ENCODE data around the gene PRKCE.

Gene PRKCE

DNA sequence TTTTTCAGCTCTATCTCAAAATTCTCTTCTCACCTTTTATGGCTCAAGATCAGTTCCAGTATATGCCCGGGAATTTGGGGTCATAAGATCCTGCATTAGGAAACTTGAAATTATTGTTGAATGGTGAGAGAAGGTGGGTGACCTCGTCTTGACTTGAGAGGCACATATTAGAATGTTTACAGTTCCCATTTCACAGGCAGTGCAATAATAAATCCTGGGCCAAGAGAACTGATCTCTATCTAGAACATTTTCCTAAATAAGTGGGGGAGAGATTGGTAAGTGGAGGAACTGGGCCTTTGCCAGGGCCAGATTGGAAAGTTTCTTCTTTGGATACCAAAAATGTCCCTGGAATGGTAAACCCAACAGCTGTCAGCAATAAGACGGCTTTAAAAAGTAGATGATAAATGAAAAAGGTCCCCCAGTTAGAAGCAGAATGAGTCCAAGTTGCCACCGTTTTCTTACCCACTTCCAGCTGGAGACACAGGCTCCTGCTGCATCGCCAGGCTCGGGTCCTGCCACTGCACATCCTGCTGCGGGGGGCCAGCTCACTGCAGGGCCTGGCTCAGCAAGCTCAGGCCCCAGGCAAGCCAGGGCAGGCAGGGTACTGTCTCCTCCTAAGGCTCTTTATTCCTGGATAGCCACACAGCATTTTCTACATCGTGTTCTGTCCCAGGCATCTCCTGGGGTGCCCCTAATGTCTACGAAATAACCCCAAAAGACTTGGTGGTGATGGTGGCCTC lies 519.3 kb downstream of the PRKCE start:
- DNase-seq (ENCODE audit: low read depth): no peak

DNA sequence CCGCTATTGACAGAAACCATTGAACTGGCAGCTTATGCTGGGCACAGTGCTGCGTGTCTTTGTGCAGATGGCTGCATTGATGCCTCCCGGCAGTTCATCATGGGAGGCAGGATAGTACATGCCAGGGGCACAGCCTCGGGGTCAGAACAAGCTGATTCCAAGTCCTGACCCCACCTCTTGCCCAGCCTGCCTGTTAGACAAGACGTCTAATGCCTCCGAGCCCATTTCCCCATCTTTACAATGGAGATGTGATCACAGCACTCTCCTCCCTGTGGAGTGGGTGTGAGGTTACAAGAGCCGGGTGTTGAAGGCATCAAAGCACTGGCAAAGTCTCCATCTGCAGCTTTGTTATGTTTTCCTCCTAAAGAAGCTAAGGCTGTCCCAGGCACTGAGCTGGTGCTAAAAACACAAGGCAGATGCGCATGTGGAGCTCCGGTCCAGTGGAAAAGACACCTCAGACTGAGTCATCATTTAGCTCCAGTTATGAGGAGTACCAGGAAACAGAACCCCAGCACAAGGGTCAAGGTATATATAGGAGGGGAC lies 520.0 kb downstream of the PRKCE start:
- no peak for DNase-seq (ENCODE audit: low read depth)

DNA sequence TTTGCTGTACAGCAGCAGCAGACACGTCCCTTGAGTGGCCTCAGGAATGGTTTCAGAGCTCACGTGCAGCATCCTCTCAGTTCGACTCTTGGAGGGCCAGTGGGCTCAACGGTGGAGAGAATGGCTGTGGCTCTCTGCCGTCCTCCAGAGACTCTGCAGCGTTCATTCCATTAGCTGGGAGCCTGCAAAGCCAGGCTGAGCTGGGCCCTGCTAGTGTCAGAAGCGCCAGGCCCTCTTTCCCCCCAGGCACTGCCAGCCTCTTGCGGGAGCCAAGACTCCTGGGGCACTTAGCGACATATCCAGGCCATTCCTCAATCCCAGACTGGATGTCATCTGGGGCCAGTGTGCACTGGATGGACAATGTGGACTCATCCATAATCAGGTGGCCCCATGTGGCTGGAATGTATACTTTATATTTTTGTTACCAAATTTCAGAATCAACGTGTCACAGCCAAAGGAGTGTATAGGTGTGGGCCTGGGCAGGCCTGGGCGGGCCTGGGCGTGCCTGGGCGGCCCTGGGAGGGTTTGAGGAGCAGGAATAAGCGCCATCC lies 520.6 kb downstream of the PRKCE start:
- no peak for DNase-seq (ENCODE audit: low read depth)

DNA sequence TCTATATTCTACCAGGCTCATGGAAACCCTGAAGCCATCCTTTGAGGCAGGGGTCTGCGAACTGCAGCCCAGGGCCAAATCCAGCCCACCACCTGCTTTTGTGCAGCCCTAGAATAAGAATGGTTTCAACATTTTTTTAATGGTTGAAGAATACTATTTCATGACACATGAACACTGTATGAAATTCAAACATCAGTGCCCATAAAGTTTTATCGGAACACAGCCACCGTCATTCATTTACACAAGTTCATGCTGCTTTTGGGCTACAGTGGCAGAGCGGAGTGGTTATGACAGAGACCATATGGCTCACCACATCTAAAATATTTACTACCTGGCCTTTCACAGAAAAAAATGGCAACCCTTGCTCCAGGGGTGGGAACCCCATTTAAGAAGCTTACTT lies 521.6 kb downstream of the PRKCE start:
- no peak for DNase-seq (ENCODE audit: low read depth)

DNA sequence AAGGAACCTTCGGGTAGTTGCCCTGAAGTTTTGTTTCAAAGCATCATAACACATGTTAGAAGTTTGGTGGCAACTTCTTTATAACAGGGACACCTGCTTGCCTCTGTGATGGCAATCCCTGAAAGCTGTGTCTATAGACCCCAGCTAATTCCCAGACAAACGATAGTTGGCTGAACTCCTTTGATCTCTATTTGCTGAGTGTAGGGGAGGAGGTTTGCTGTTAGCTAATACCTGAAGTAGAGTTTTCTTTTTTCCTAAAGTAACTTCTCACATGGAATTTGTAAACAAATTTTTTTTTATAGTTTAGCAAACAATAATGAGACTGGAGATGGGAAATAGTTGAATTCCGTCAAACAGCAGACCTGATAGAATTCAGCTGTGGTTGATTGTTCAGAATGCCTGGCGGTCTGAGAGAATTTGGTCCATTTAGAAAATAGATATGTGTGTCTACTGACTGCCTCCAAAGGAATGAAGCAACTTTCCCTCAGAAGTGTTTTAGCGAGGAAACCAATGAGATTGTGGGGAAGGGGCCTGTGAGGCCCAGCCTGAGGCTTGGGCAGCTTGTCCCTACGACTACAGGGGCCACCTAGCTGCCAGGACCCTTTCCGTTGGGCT lies 522.3 kb downstream of the PRKCE start:
- DNase-seq (ENCODE audit: low read depth): no peak

DNA sequence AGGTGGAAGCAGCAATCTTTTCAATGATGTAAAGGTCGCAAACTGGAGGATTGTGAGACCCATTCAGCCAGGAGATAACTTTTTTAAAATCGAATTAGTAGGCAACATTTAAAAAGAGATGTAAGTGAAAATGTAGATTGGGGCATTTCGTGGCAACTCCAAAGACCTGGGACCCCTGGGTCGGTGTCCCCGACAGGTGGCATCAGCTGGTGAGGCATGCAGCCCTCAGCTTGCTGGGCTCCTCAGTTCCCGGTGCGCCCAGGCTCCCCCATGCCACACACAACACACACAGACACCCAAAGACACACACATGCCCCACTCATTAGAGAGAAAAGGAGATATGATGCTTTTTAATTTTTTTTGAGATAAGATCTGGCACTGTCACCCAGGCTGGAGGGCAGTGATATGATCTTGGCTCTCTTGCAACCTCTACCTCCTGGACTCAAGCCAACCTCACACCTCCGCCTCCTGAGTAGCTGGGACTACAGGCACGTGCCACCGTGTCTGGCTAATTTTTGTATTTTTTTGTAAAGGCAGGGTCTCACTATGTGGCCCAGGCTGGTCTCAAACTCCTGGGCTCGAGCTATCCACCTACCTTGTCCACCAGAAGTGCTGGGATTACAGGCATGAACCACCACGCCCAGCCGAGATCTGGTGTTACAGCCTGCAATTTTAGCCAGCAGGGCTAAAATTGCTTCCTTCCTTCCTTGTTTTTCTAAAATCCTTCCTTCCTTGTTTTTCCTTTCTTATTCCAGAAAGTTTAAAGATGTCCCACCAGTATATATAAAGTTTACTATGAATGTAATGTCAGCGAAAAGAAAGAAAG lies 523.1 kb downstream of the PRKCE start:
- DNase-seq (ENCODE audit: low read depth): no peak

DNA sequence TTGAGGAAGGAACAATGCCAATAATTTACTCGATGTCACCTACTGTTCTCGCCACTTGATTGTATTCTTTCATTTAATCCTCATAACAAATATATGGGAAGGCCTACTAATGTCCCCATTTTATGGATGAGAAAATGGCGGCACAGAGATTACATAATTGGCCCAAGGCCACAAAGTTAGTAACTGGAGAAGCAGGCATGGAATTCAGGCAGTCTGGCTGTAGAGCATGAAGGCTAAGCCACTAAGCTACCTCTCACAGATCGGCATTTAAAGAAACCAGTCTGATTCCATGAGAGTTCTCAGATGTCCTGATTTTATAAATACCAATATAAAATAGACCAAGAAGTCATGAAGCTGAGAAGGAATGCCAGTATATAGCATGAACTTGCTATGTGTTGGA lies 523.9 kb downstream of the PRKCE start:
- DNase-seq (ENCODE audit: low read depth): no peak

DNA sequence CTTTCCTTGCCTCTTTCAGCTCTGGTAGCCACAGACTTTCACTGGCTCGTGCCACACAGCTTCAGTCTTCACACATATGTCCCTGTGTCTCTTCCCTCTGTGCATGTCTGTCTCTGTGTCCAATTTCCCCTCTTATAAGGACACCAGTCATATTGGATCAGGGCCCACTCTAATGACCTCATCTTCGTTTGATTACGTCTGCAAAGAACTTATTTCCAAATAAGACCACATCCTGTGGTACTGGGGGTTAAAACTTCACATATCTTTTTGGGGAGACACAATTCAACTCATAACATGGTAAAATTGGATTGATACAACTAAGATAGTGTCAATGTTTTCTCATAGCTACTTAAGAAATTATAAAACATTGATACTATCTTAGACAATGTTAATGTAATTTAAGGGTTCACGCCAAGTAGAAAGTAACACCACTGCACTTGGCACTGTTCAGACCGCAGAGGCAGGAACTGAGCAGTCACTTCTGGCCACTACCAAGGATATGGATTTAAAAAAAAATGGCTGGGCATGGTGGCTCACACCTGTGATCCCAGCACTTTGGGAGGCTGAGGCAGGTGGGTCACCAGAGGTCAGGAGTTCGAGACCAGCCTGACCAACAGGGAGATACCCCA lies 526.1 kb downstream of the PRKCE start:
- DNase-seq (ENCODE audit: low read depth): no peak

DNA sequence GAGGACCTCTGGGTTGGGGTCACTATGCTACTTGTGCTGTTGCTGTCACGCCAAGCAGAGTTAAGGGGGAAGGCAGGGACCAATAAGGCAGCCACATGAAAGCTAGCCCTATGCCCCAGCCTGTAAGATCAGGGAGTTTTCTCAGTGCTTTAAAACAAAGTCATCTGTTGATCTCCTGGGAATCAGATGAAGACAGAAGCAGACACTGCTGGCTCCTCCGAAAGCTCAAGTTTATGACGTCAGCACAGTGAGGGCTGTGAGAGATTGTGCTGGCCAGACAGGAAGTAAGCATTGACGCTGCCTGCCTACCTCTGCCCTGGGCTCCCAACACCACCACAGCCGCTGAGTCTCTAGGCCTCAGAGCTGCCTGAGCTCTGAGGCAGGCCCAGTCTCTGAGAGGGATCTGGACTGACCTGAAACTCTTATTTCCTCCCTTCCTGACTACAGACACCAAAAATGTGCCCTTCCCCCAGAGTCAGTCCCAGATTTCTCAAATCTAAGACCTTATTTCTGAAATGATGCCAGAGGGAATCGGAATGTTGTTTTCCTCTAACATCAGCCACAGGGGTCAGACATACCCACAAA lies 527.7 kb downstream of the PRKCE start:
- DNase-seq (ENCODE audit: low read depth): peak; percentile 20

DNA sequence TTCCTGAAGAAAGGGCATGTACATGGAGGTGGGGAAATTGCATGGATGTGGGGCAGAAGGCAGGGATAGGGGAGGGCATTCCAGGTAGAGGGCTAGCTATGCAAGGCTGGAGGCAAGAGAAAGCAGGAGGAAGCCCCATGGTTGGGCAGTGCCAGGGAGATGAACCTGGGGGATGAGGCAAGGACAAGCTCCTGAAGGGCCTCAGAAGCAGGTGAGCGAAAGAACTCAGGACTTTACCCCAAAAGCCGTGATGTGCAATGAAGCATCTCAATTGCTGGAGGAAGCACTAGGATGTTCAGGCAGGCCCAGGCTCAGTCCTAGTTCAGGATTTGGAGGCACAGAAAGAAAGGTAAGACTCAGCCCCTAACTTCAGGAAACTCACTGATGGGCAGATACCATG lies 528.7 kb downstream of the PRKCE start:
- DNase-seq (ENCODE audit: low read depth): no peak

DNA sequence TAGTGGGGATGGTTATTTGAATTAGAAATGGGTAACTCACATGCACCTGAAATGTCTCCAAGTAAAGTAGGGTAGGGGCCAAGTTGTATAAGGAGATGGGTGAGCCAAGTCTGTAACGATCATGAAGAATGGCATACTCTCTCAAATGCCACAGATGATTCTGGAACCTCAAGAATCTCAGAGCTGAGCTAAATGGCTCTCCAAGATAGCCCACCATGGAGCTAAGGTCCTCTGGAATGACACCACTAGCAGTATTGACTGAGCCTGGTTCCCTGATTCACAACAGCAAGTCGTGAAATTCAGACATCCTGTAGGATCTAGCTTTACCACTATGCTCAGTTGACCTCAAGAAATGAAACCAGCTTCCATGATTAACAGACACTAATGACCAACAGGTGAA lies 529.8 kb downstream of the PRKCE start:
- DNase-seq (ENCODE audit: low read depth): no peak

DNA sequence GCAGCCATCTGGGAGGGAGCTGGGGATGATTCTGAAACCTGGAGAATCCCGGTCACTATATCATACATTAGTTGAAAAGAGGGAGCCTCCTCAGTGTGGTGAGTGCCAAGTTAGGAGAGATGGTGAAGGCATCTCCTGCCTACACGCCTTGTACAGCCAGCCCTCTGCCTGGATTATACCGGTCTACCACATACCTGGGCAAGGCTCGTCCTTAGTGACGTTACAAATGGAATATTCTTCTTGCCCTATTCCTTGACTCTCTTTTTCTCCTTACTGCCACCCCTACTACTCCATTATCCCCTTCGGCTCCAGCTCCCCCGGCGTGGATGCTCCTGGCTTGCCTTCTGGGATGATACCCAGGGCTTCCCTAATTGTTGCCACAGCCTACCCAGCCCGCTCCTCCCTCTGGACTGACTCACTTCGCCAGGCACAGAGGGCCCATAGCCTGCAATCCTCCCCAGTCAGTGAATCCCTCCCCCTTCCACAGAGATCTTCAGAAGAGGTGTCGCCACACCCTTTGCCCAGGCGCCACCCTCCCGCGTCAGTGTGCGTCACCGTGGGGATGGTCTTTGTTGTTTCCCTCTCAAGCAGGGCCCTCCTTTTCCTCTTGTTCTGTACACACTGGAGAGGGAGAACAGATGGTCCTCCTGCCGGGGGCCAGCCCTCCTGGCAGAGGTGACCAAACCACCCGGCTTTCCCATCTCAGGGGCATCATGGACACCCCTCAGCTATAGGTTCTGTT lies 530.5 kb downstream of the PRKCE start:
- no peak for DNase-seq (ENCODE audit: low read depth)

DNA sequence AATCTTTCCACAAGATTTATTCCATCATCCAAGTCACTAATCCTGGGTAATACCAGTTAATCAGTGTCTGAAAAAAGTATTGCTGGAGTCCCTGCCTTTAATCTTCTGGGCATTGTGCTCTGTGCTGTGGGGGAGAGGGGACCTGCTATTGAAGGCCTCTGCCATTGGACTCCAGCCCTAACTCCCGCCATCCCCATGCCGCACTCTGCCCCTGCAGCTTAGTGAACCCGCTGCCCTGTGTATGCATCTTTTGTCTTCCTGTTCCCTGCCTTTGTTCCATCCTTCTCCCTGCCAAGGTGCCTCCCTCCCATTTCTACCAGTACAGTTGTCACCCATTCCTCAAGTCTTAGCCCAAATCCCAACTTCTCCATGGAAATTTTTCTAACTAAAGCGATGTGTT lies 532.0 kb downstream of the PRKCE start:
- DNase-seq (ENCODE audit: low read depth): no peak

DNA sequence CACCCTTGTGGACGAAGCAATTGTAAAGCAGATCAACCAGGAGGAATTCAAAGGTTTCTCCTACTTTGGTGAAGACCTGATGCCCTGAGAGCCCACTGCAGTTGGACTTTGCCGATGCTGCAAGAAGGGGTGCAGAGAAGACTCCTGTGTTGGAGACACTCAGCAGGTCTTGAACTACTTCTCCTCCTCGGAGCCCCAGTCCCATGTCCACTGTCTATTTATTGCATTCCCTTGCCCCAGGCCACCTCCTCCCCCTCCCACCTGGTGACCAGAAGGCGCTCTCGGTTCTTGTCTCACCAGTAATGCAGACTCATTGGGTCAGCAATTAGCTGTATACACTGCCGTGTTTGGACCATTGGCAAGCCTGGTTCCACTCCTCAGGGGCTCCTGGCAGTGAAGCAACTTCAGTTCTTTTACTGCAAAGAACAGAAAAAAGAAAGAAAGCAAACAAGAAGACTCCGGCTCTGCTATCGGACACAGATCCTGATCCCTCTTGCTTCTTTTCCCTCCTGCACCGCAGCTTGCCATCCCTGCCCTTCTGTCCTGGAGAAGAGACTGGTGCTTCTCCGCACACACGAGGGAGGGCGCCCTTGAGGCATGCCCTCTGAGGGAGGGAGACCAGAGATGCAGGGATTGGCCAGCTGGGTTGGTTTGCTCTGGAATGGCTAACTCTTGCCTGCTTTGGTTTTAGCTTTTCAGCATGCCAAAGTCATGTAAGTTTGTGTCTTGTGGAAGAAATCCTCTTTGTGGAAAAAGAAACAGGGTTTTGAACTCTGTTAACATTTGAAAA lies 533.5 kb downstream of the PRKCE start:
- no peak for DNase-seq (ENCODE audit: low read depth)

DNA sequence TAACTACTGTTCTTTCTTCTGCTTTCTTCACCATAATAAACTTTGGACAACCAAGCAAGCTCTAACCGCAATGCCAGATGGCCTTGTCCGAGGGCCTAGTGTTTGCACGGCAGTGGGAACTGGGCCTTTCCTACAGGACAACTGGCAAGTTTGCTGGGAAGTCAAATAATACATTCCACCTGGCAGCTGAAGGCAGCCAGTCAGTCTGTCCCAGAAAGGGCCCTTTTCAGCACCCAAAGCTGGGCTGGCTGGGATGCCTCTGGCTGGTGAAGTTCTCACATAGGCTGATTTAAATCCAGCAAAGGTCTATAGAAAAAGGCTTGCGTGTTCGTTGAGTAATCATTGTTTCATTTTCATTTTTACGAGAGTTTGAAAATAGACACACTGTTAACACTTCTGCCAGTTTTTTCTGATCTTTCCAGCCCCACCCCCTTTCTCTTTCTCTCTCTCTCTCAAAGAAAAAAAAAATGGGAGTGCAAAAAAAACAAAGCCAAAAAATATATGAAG lies 535.7 kb downstream of the PRKCE start:
- DNase-seq (ENCODE audit: low read depth): no peak

DNA sequence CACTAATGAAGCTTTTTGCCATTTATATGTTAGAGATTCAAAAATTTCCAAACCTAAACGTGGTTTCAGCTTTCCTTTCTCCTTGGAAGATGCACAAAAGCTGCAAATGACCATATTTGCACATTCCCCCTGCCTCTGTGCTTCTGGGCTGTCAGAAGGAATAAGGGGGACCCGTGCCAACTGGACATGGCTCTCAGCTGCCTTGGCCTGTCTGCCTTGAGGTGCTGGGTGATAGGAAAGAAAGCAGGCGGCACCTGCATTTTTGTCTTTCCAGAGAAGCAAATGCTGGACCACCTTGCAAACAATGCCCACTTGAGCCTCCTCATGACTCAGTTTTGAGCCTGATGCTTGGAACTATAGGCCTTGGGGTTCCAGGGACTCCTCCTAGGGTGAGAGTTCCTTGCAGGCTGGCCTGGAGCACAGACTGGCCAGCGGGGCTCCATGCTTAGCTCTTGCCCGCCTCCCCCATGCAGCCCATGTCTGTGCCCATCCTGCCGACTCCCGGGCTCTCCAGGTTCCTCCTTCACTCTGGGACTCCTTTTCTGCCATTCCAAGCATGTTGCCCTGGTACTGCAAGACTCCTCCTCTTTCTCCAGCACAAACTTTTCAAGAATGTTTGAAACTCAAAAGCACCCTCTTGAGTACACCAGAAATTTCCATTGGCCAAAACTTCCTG lies 536.7 kb downstream of the PRKCE start:
- no peak for DNase-seq (ENCODE audit: low read depth)

DNA sequence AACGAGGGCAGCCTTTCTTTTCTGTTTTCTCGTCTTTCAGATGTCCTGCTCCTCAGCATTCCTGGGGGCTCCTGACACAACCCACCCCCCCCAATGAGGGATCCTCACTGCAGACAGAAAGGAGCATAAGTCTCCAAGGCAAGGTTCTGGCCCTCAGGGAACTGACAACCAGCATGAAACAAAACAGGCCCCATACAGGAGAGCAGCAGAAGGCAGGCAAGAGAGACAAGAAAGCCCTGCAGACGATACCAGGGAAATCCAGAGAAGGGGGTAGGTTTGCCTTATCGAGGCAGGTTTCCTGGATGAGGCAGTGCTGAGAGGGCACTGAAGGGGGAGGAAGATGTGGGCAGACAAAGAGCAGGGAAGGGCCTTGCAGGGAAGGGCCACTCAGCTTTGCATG lies 541.9 kb downstream of the PRKCE start:
- DNase-seq (ENCODE audit: low read depth): no peak

DNA sequence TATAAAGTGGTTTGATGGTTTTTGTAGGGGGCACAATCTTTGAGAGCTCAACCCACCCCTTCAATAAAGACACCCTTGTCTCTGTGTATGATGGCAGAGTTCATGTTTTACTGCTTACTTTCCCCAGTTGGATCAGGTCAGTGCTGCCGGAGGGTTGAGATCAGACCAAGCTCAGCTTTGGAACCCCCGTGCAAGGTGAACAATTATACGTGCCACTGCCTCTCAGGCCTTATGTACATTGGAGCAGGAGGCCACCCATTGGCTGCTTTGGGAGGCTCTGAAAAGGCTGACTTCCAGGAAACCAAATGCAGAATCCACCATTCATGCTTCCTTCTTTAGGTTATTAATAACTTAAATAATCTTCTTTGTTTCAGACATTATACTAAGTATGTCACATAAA lies 542.4 kb downstream of the PRKCE start:
- no peak for DNase-seq (ENCODE audit: low read depth)

DNA sequence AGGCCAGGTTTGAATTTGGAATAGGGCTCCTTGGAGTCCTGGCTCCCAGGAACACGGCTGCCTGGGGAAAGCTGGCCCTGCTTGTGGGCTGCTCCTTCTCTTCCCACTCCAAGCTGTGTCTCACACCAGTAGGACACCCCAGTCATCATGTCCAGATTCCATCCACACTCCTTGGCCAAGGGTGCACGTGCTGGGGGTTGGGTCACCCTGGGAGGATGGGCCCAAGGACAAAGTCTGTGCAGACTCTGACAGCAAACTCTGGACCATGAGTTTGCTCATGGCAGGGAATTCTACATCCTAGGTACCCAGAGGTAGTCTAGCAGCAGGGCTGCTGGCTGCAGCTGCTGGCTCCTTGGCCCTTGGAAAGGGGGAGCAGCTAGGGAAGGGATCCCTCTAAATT lies 543.4 kb downstream of the PRKCE start:
- DNase-seq (ENCODE audit: low read depth): no peak
